ENCODE results near the gene SKIDA1. TPM values are rescaled to one million over a fixed set of nuclear protein-coding genes. Genes with fewer than 3 reads are reported as not detected.

The SKIDA1 gene
- total and polyA plus RNA-seq, 2 donors from 2014 or later = 0.71 to 2.9 TPM

DNA sequence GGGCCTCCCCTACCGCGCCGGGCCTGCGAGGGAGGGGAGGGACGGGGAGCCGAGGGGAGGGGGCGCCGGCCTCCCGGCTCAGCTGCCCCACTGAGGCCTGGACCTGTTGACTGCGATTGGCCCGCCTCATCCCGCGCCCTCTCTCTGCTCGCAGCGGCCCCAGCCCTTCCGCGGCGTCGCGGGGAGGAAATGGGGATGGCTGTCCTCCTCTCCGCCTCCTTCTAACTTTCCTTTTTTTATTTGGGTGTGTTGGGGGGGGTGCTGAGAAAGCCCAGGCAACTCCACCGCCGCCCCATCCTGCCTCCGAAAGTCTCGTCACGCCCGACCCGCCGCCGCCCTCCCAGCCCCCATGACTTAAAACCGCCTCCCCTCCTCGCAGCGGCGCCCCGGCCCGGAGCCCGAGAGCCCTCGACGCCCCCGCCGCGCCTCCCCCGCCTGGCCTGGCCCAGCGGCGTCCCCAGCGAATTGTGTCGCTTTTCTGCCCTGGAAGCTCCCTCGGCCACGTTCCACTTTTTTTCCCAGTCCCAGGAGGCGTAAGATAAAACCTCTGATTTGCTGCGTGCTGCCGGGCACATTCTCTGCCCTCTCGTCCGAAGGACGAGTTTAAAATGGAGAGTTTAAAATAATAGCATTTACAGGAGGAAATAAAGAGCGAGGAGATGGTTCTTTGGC is 842 bp upstream of the SKIDA1 start:
- DNase-seq = peak in 4 of 5 donors; percentile 95 to 97 (median 96)
- H3K27me3 ChIP-seq (ENCODE audit: control insufficient read depth, insufficient read depth, low read length) = no peaks in the 10 kb centered on the region
- no peaks in the 10 kb centered on the region for H3K9me3 ChIP-seq (ENCODE audit: control insufficient read depth in 2 of 3, insufficient read depth in 1 of 3, low read length in 3 of 3)
- FAIRE-seq = no peak
- TF ChIP-seq, protein P1, sequence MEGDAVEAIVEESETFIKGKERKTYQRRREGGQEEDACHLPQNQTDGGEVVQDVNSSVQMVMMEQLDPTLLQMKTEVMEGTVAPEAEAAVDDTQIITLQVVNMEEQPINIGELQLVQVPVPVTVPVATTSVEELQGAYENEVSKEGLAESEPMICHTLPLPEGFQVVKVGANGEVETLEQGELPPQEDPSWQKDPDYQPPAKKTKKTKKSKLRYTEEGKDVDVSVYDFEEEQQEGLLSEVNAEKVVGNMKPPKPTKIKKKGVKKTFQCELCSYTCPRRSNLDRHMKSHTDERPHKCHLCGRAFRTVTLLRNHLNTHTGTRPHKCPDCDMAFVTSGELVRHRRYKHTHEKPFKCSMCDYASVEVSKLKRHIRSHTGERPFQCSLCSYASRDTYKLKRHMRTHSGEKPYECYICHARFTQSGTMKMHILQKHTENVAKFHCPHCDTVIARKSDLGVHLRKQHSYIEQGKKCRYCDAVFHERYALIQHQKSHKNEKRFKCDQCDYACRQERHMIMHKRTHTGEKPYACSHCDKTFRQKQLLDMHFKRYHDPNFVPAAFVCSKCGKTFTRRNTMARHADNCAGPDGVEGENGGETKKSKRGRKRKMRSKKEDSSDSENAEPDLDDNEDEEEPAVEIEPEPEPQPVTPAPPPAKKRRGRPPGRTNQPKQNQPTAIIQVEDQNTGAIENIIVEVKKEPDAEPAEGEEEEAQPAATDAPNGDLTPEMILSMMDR (IDR thresholded peaks at IDR 0.05; ENCODE audit: borderline replicate concordance, extremely low read depth, insufficient read depth) = no peak
- H3K9ac ChIP-seq (ENCODE audit: low read length in 3 of 3) = peak overlapping the region; percentile 55 to 93 (median 92)
- peaks cover 0 to 13% (median 5%) of the 10 kb centered on the region in 3 donors for H3K4me1 ChIP-seq (ENCODE audit: control insufficient read depth in 2 of 3, insufficient read depth in 2 of 3, low read depth in 1 of 3, low read length in 3 of 3)
- peak overlapping the region; percentile 98 for H3K27ac ChIP-seq (ENCODE audit: low read depth in 2 of 2, low read length in 2 of 2)
- no peaks in the 10 kb centered on the region for H3K36me3 ChIP-seq (ENCODE audit: control insufficient read depth in 2 of 3, insufficient read depth in 3 of 3, low read length in 3 of 3)
- peak overlapping the region; percentile 67 to 76 (median 71) for H3K4me3 ChIP-seq (ENCODE audit: low read length in 3 of 3)
- intact Hi-C loops (cut with DNase I) = no loop called here

GRCh38 chr10:21524526-21525366 is 736 bp downstream of the SKIDA1 start:
- DNase-seq (peak in 4 of 5 donors; percentile 56 to 84 (median 65)), FAIRE-seq (no peak)
- Histone ChIP-seq H3K4me1 (ENCODE audit: control insufficient read depth in 2 of 3, insufficient read depth in 2 of 3, low read depth in 1 of 3, low read length in 3 of 3) (peaks cover 0 to 13% (median 13%) of the 10 kb centered on the region in 3 donors), H3K9ac (ENCODE audit: low read length in 3 of 3) (peak overlapping the region; percentile 72 to 90 (median 83)), H3K27ac (ENCODE audit: low read depth in 2 of 2, low read length in 2 of 2) (peak overlapping the region; percentile 98), H3K36me3 (ENCODE audit: control insufficient read depth in 2 of 3, insufficient read depth in 3 of 3, low read length in 3 of 3) (no peaks in the 10 kb centered on the region), H3K4me3 (ENCODE audit: low read length in 3 of 3) (peak overlapping the region; percentile 67 to 87 (median 77)), H3K9me3 (ENCODE audit: control insufficient read depth in 2 of 3, insufficient read depth in 1 of 3, low read length in 3 of 3) (no peaks in the 10 kb centered on the region), H3K27me3 (ENCODE audit: control insufficient read depth, insufficient read depth, low read length) (no peaks in the 10 kb centered on the region)
- intact Hi-C loops (cut with DNase I) = no loop called here
- TF ChIP-seq, protein P1 (IDR thresholded peaks at IDR 0.05; ENCODE audit: borderline replicate concordance, extremely low read depth, insufficient read depth) = no peak

DNA sequence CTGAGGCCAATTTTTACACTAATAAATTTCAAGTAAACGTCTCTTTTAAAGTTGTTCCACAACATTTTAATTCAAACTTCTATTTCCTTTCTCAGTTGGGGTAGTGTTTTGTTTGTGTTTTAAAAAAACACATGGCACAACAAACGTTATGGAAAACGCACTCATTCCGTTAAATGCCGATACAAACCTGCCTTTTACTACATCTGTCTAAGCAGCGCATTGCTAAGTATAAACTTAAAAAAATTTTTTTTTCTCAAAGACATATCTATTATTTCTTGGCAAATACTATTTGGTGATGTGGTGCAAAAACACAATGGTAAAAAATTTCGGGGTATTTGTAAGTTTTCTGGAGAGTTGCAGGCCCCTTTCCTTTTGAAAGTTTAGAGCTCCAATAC is 1.4 kb downstream of the SKIDA1 start:
- DNase-seq (no peak), FAIRE-seq (no peak)
- no peaks in the 10 kb centered on the region for H3K36me3 ChIP-seq (ENCODE audit: control insufficient read depth in 2 of 3, insufficient read depth in 3 of 3, low read length in 3 of 3)
- H3K9me3 ChIP-seq (ENCODE audit: control insufficient read depth in 2 of 3, insufficient read depth in 1 of 3, low read length in 3 of 3) = no peaks in the 10 kb centered on the region
- H3K27ac ChIP-seq (ENCODE audit: low read depth in 2 of 2, low read length in 2 of 2) = no peak overlapping the region
- H3K4me3 ChIP-seq (ENCODE audit: low read length in 3 of 3) = peak overlapping the region in 2 of 3 donors; percentile 13 to 67
- TF ChIP-seq, protein P1 (IDR thresholded peaks at IDR 0.05; ENCODE audit: borderline replicate concordance, extremely low read depth, insufficient read depth) = no peak
- intact Hi-C loops (cut with DNase I) = no loop called here
- peak overlapping the region in 2 of 3 donors; percentile 8 to 33 for H3K9ac ChIP-seq (ENCODE audit: low read length in 3 of 3)
- H3K4me1 ChIP-seq (ENCODE audit: control insufficient read depth in 2 of 3, insufficient read depth in 2 of 3, low read depth in 1 of 3, low read length in 3 of 3) = peaks cover 0 to 13% (median 13%) of the 10 kb centered on the region in 3 donors
- H3K27me3 ChIP-seq (ENCODE audit: control insufficient read depth, insufficient read depth, low read length) = no peaks in the 10 kb centered on the region

Data from kidney (tissue), 14 donors.